LNCaP clone FGC (cell line): ENCODE measurements around the gene NPL.

Experiments
- DNase-seq: peaks from one replicate; pipeline ENCODE4 v3.0.0-alpha.2; 2011; ENCODE audit warnings: low read depth
- H3K4me3 ChIP-seq: 2 replicates; pipeline ENCODE4 v1.5.1; 2011; ENCODE audit warnings: mild to moderate bottlenecking, low read depth, low read length, control low read depth
- TF ChIP-seq, protein P1 (sequence below): IDR thresholded peaks from 2 replicates; pipeline ENCODE4 v1.5.1; 2012; ENCODE audit warnings: mild to moderate bottlenecking; ENCODE audit not compliant: control insufficient read depth, insufficient read depth; ENCODE audit errors: extremely low read depth

The NPL gene

DNA sequence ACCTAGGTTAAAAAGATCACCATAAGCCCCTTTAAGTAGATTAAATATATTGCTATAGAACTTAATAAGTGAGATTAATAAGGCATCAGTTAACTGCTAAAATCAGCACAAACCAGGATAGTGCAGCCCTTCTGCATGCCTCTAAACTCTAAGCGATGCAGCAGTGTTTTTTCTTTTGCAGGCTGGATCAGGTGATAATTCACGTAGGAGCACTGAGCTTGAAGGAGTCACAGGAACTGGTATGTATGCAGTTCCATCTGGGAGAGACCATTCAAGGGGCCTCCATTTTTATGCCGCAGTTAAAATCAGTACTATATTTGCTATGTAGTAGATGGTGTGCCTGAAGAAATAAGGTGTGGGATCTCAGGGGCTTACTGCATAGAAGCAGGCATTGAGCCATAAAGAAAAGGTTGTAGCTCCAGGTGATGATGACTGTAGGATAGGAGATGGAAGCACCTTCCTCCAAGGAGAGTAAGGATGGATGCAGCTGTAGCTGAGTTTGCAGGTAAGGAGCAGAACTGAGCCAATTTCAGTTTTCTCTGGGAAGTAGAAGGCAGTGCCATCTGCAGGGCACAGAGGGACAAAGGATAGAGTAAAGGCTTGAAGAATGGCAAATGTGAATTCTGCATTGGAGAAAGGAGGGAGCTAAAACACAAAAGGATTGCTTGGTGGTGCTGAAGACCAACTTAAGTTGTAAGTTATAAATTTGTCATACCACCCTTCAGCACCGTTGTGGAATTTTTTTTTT is 22.6 kb downstream of the NPL start:
- H3K4me3 ChIP-seq: no peak overlapping the region
- TF ChIP-seq, protein P1, sequence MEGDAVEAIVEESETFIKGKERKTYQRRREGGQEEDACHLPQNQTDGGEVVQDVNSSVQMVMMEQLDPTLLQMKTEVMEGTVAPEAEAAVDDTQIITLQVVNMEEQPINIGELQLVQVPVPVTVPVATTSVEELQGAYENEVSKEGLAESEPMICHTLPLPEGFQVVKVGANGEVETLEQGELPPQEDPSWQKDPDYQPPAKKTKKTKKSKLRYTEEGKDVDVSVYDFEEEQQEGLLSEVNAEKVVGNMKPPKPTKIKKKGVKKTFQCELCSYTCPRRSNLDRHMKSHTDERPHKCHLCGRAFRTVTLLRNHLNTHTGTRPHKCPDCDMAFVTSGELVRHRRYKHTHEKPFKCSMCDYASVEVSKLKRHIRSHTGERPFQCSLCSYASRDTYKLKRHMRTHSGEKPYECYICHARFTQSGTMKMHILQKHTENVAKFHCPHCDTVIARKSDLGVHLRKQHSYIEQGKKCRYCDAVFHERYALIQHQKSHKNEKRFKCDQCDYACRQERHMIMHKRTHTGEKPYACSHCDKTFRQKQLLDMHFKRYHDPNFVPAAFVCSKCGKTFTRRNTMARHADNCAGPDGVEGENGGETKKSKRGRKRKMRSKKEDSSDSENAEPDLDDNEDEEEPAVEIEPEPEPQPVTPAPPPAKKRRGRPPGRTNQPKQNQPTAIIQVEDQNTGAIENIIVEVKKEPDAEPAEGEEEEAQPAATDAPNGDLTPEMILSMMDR: peak; percentile 27; the same call in 1 of the 2 replicates
- DNase-seq: no peak

DNA sequence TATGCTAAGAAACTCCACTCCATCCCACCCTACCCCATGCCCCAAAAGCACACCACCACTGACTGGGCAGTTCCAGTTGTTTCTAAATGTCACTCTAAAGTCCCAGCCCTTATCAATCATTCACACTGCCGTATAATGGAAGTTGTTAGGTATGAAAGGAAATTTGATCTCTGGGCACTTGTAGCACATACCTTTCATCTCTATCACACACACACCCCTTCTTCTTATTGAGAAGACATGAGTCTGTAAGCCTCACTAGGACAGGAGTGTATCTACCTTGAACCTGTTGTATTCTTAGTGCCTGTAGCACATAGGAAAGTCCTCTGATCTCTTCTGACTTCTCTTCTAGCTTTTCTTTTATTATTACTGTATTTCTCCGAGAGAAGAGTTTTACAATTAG is 27.3 kb downstream of the NPL start:
- TF ChIP-seq, protein P1: no peak
- no peak overlapping the region for H3K4me3 ChIP-seq
- no peak for DNase-seq

DNA sequence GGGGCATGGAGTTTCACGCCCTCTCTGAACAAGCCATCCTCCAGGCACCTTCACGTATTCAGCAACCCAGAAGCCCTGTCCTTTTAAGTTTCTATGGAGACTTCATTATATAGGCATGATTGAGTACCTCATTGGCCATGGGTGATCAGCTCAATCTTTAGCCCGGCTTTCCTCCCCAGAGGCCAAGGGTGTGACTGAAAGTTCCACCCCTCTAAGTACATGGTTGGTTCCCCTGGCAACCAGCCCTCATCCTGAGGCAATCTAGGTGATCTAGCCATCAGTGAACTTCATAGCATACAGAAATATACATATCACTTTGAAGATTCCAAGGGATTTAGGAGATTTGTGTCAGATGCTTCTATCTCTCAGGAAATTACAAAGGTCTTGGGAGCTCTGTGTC is 28.2 kb downstream of the NPL start:
- no peak for DNase-seq
- TF ChIP-seq, protein P1: no peak
- no peak overlapping the region for H3K4me3 ChIP-seq

DNA sequence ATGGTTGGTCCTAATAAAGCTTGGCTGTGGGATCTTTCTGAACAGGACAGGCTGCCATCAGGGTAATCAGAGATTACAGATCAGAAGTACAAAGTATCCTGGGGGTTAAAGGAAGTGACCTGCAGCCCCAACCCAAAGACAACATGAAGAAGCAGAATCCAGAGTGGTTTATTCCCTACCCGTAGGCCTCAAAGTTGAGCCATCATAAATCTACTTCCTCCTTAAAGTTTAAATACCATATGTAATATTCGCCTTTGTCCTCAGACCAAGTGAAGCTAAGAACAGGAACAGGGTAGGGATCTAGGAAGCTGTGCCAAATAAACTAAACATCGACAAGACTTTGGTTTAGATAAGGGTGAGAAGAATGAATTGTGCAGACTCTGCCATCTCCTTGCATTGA is 33.6 kb downstream of the NPL start:
- TF ChIP-seq, protein P1: no peak
- H3K4me3 ChIP-seq: no peak overlapping the region
- DNase-seq: no peak

DNA sequence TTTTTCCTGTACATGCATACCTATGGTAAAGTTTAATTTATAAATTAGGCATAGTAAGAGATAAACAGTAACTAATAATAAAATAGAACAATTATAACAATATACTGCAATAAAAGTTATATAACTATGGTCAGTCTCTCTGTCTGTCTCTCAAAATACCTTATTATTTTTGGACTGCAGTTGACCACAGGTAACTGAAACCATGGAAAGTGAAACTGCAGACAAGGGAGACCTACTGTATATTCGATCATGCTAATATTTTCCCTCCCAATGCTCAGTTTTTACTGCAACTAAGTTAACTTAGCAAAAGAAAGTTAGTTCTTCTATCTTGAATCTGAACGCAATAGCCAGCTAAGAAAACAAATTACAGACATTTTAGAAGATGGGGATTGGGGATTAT is 37.3 kb downstream of the NPL start:
- DNase-seq: no peak
- H3K4me3 ChIP-seq: no peak overlapping the region
- TF ChIP-seq, protein P1: no peak

DNA sequence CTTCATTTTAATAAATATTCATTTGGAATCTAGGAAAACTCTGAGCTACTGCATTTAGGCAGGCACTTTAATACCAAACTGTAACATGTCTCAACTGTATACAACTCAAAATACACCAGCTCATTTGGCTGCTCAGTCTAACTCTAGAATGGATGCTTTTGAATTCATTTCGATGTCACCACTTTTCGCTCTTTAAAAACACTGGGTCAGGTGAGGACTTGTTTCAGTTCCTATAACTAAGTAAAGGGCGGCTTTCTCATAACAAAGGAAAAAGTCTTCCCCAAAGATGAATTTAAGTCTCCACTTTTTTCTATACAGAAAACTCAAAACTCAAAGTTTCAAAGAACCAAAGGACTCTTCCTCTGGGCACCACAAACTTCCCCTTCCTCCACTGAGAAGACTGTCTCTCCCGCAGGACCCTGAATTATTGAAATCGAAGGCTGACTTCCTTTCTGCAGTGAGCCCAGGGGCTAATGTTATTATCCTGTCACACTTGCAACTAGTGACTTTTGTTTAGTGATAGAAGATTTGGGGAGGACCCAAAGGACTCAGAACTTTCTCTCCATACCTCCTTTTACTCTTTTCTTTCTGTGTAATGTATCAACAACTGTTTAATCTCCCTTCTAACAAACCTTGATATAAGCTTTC is 39.8 kb downstream of the NPL start:
- DNase-seq: no peak
- no peak overlapping the region for H3K4me3 ChIP-seq
- TF ChIP-seq, protein P1: no peak
